HepG2 (cell line): ENCODE results near the gene POLR1F. TPM values are rescaled to one million over a fixed set of nuclear protein-coding genes. Genes with fewer than 3 reads are reported as not detected.

Experiments used
- ATAC-seq: fragments of 200-7000 bp; cut with Tn5 transposase; 3 replicates; pipeline ENCODE4 v1.9.1; 2020; ENCODE audit warnings: mild to moderate bottlenecking, moderate library complexity
- BruUV-seq: library from RNA; stranded (reverse); fragments of 400-500 nt; replicated peaks from 2 replicates; lab custom pipeline; 2021; lab: Mats Ljungman, UMichigan
- CTCF ChIA-PET: fragments of 300-600 bp; formaldehyde crosslinking; extraction: SDS; loops from one replicate; lab custom pipeline; 2021; ENCODE audit warnings: low total read pairs, inconsistent platforms, low intra/inter-chr PET ratio; lab: Yijun Ruan, JAX
- POLR2A ChIA-PET: fragments of 350-600 bp; sonication (Branson Sonifier 250); formaldehyde crosslinking; loops from one replicate; lab custom pipeline; 2020; ENCODE audit warnings: antibody characterized with exemption, inconsistent platforms; lab: Yijun Ruan, JAX
- DNase-seq: peaks from one replicate; pipeline ENCODE4 v3.0.0-alpha.2; 2015; ENCODE audit warnings: low spot score
- FAIRE-seq: peaks from 3 replicates; lab custom pipeline; 2011; peaks lifted over from hg19 to GRCh38; lab: Jason Lieb, UNC
- H2AFZ ChIP-seq: one replicate; pipeline ENCODE4 v1.6.1; 2011; ENCODE audit warnings: low read length, inconsistent platforms
- H3K27ac ChIP-seq: fragments of 300-600 bp; 3 replicates; pipeline ENCODE4 v1.8.0; 2011; ENCODE audit warnings: mixed run types, mild to moderate bottlenecking, mixed read lengths, low read length, inconsistent platforms; ENCODE audit not compliant: insufficient read depth; ENCODE audit errors: extremely low read length
- H3K27me3 ChIP-seq, 2 experiments: fragments of 200-600 bp in 1 of 2; 2 replicates in 1 of 2; 3 replicates in 1 of 2; pipeline versions ENCODE4 v1.6.0 to v1.8.0; 2011; ENCODE audit warnings: low read length in 2 of 2, mild to moderate bottlenecking in 2 of 2, moderate library complexity in 2 of 2, inconsistent platforms in 1 of 2; ENCODE audit not compliant: insufficient read depth in 2 of 2, control insufficient read depth in 1 of 2
- H3K36me3 ChIP-seq, 2 experiments: fragments of 200-600 bp in 1 of 2; replicated peaks in 1 of 2; 2 replicates in 1 of 2; 3 replicates in 1 of 2; pipeline versions ENCODE4 v1.5.1 to v1.8.0; 2011; ENCODE audit warnings: low read length in 2 of 2, inconsistent platforms in 1 of 2; ENCODE audit not compliant: insufficient read depth in 2 of 2, control insufficient read depth in 1 of 2
- H3K4me1 ChIP-seq: 2 replicates; pipeline ENCODE4 v1.5.1; 2012; ENCODE audit warnings: low read length, inconsistent platforms; ENCODE audit not compliant: insufficient read depth
- H3K4me2 ChIP-seq: 2 replicates; pipeline ENCODE4 v1.6.0; 2011; ENCODE audit warnings: low read depth, low read length, inconsistent platforms
- H3K4me3 ChIP-seq, 3 experiments: fragments of 200-600 bp in 1 of 3; sonication (generic), shearing (Covaris generic) in 1 of 3; replicated peaks in 1 of 3; 2 replicates each; pipeline ENCODE4 v1.5.1; 2011 to 2016; ENCODE audit warnings: low read length in 3 of 3, inconsistent platforms in 2 of 3, low read depth in 2 of 3, mild to moderate bottlenecking in 2 of 3, control low read depth in 1 of 3, mixed read lengths in 1 of 3; ENCODE audit not compliant: insufficient read depth in 1 of 3
- H3K79me2 ChIP-seq: one replicate; pipeline ENCODE4 v1.6.1; 2011; ENCODE audit warnings: low read length, inconsistent platforms; ENCODE audit not compliant: insufficient read depth
- H3K9ac ChIP-seq: 2 replicates; pipeline ENCODE4 v1.6.0; 2011; ENCODE audit warnings: mild to moderate bottlenecking, low read depth, low read length, inconsistent platforms; ENCODE audit not compliant: insufficient read depth
- H3K9me3 ChIP-seq: 2 replicates; pipeline ENCODE4 v1.5.1; 2012; ENCODE audit warnings: mild to moderate bottlenecking, low read length
- H4K20me1 ChIP-seq: 2 replicates; pipeline ENCODE4 v1.6.0; 2011; ENCODE audit warnings: inconsistent platforms, mild to moderate bottlenecking, low read length, moderate library complexity; ENCODE audit not compliant: insufficient read depth
- HNF1A ChIP-seq, 2 experiments: sonication (generic) in 1 of 2; formaldehyde crosslinking in 1 of 2; IDR thresholded peaks; 2 replicates each; pipeline versions ENCODE4 v1.4.0 to v1.6.1; 2016 to 2020; ENCODE audit warnings: borderline replicate concordance in 1 of 2, low read depth in 1 of 2, mild to moderate bottlenecking in 1 of 2, missing genetic modification reagents in 1 of 2
- MIXL1 ChIP-seq: IDR thresholded peaks from 2 replicates; pipeline ENCODE4 v1.6.1; 2016
- ONECUT2 ChIP-seq: sonication (generic); formaldehyde crosslinking; IDR thresholded peaks from 2 replicates; pipeline ENCODE4 v1.4.0; 2020; ENCODE audit warnings: missing genetic modification reagents
- SMC3 ChIP-seq: IDR thresholded peaks from 2 replicates; pipeline ENCODE4 v1.6.1; 2011; ENCODE audit warnings: low read length, improper control_type of control experiment
- STAG1 ChIP-seq: sonication (generic); formaldehyde crosslinking; IDR thresholded peaks from 2 replicates; pipeline ENCODE4 v1.4.0; 2020; ENCODE audit warnings: missing genetic modification reagents
- WGBS: methylation state at CpG from one replicate; pipeline ENCODE4 v1.1.6; 2017; ENCODE audit warnings: low lambda C conversion rate; 5-methylcytosine and 5-hydroxymethylcytosine counted together
- in situ Hi-C: cut with HindIII; loops from 2 replicates; pipeline ENCODE4 v1.10.0; 2017; ENCODE audit warnings: low pct_unique_long_range_greater_than_20kb; ENCODE audit not compliant: extremely low pct_ligation_motif_present
- intact Hi-C: fragments of 100-400 bp; cut with micrococcal nuclease; formaldehyde crosslinking; loops from one replicate; pipeline ENCODE4 v1.10.0; 2022; ENCODE audit not compliant: unreplicated experiment
- polyA plus RNA-seq, 8 experiments: library from polyadenylated mRNA; depleted of rRNA in 3 of 8; stranded (reverse) in 7 of 8; unstranded in 1 of 8; fragments of >200 nt; fragmentation: Illumina TruSeq in 4 of 8; extraction: Trizol in 4 of 8; gene quantifications; 2 replicates each; pipeline versions ENCODE4 v1.2.1 to v1.2.3, GENCODE V29; 2011 to 2016; ENCODE audit warnings: low read depth in 4 of 8, missing spikeins in 1 of 8, mixed read lengths in 1 of 8; ENCODE audit not compliant: insufficient read depth in 1 of 8
- total RNA-seq, 5 experiments: library from RNA; depleted of rRNA; stranded (reverse); fragments of >200 nt; fragmentation: Illumina TruSeq; extraction: Trizol; gene quantifications; 2 replicates each; pipeline ENCODE4 v1.2.3, GENCODE V29; 2016; ENCODE audit warnings: low read depth in 1 of 5
- TF ChIP-seq, protein P1 (sequence below): IDR thresholded peaks from 2 replicates; pipeline ENCODE4 v1.6.1; 2012; ENCODE audit warnings: low read depth, low read length, improper control_type of control experiment
- TF ChIP-seq, protein P2 (sequence below): sonication (generic); formaldehyde crosslinking; IDR thresholded peaks from 2 replicates; pipeline ENCODE4 v1.5.0; 2020; ENCODE audit warnings: missing genetic modification reagents
- TF ChIP-seq, protein P3 (sequence below): sonication (generic); formaldehyde crosslinking; IDR thresholded peaks from 2 replicates; pipeline ENCODE4 v1.4.0; 2020; ENCODE audit warnings: missing genetic modification reagents
- TF ChIP-seq, protein P4 (sequence below): sonication (generic); formaldehyde crosslinking; IDR thresholded peaks from 2 replicates; pipeline ENCODE4 v1.5.0; 2020; ENCODE audit warnings: mild to moderate bottlenecking, missing genetic modification reagents, moderate library complexity

POLR1F gene
- total and polyA plus RNA-seq, 2 of the 13 experiments (the other 11 are each of a cell fraction or from before 2014, with no cell fraction given): 8.0 to 14.9 TPM

- Histone ChIP-seq H2AFZ (no peak overlapping the region), H3K27ac (no peak overlapping the region), H3K36me3 (no peaks in the 10 kb centered on the region), H3K27me3 (no peaks in the 10 kb centered on the region), H3K79me2 (no peaks in the 10 kb centered on the region), H3K4me2 (no peak overlapping the region), H4K20me1 (no peaks in the 10 kb centered on the region), H3K9me3 (no peaks in the 10 kb centered on the region), H3K4me3 (no peak overlapping the region), H3K9ac (no peak overlapping the region), H3K4me1 (no peaks in the 10 kb centered on the region)
- peak; percentile 32 for DNase-seq
- CTCF ChIA-PET: interaction anchor here (1.7 to 2.2 kb wide), 3 partner anchors 425 to 850 kb away, joined by 7 to 16 read pairs (median 8); no protein-coding TSS in a partner anchor
- POLR2A ChIA-PET: no interaction called here
- in situ Hi-C loops: loop anchor here (5.0 kb wide), 1 partner anchor 849 kb away; no protein-coding TSS in a partner anchor
- intact Hi-C loops: loop anchor here (1.0 kb wide), 1 partner anchor 850 kb away; no protein-coding TSS in a partner anchor
- ATAC-seq: peak; percentile 70
- no TSS peak for BruUV-seq
- TF ChIP-seq, protein P1, sequence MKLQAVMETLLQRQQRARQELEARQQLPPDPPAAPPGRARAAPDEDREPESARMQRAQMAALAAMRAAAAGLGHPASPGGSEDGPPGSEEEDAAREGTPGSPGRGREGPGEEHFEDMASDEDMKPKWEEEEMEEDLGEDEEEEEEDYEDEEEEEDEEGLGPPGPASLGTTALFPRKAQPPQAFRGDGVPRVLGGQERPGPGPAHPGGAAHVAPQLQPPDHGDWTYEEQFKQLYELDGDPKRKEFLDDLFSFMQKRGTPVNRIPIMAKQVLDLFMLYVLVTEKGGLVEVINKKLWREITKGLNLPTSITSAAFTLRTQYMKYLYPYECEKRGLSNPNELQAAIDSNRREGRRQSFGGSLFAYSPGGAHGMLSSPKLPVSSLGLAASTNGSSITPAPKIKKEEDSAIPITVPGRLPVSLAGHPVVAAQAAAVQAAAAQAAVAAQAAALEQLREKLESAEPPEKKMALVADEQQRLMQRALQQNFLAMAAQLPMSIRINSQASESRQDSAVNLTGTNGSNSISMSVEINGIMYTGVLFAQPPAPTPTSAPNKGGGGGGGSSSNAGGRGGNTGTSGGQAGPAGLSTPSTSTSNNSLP: peak; percentile 85
- TF ChIP-seq ONECUT2 (CRISPR knock-in tag) (peak; percentile 88), HNF1A (IDR thresholded peaks at IDR 0.05; ENCODE audit: low read depth) (peak; percentile 15; the same call in 1 of the 2 replicates), HNF1A (CRISPR knock-in tag; IDR thresholded peaks at IDR 0.05; ENCODE audit: borderline replicate concordance) (no peak), STAG1 (CRISPR knock-in tag) (peak; percentile 72), MIXL1 (peak; percentile 96), SMC3 (peak; percentile 49; the same call in 1 of the 2 replicates)
- TF ChIP-seq, protein P2, sequence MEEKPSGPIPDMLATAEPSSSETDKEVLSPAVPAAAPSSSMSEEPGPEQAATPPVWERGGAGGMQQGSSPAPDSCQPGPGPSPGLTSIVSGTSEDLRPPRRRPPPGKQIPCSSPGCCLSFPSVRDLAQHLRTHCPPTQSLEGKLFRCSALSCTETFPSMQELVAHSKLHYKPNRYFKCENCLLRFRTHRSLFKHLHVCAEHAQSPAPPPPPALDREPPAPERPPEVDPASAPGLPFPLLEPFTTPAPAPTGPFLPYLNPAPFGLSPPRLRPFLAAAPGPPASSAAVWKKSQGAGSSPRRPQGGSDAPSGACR (CRISPR knock-in tag): no peak
- TF ChIP-seq, protein P3, sequence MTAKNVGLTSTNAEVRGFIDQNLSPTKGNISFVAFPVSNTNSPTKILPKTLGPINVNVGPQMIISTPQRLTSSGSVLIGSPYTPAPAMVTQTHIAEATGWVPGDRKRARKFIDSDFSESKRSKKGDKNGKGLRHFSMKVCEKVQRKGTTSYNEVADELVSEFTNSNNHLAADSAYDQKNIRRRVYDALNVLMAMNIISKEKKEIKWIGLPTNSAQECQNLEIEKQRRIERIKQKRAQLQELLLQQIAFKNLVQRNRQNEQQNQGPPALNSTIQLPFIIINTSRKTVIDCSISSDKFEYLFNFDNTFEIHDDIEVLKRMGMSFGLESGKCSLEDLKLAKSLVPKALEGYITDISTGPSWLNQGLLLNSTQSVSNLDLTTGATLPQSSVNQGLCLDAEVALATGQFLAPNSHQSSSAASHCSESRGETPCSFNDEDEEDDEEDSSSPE (CRISPR knock-in tag): no peak
- TF ChIP-seq, protein P4, sequence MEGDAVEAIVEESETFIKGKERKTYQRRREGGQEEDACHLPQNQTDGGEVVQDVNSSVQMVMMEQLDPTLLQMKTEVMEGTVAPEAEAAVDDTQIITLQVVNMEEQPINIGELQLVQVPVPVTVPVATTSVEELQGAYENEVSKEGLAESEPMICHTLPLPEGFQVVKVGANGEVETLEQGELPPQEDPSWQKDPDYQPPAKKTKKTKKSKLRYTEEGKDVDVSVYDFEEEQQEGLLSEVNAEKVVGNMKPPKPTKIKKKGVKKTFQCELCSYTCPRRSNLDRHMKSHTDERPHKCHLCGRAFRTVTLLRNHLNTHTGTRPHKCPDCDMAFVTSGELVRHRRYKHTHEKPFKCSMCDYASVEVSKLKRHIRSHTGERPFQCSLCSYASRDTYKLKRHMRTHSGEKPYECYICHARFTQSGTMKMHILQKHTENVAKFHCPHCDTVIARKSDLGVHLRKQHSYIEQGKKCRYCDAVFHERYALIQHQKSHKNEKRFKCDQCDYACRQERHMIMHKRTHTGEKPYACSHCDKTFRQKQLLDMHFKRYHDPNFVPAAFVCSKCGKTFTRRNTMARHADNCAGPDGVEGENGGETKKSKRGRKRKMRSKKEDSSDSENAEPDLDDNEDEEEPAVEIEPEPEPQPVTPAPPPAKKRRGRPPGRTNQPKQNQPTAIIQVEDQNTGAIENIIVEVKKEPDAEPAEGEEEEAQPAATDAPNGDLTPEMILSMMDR (CRISPR knock-in tag): peak; percentile 56
- 15% methylated on average over 4 of the region's 4 CpGs for WGBS
- FAIRE-seq: peak; percentile 4
Measured at GRCh38 chr7:19747740-19748339, 39.0 kb upstream of the POLR1F start.
